Stimulated activated CD4-positive, alpha-beta T cell treated with anti-CD3 and anti-CD28 coated beads, Interleukin-2, amount 100 ng/mL, for 24 hours (primary cell): Measurements from ENCODE around the gene ELAPOR1.

Experiments
- DNase-seq, 2 donors: peaks; one replicate each; pipeline ENCODE4 v3.0.0-alpha.2; 2020

Gene ELAPOR1

DNA sequence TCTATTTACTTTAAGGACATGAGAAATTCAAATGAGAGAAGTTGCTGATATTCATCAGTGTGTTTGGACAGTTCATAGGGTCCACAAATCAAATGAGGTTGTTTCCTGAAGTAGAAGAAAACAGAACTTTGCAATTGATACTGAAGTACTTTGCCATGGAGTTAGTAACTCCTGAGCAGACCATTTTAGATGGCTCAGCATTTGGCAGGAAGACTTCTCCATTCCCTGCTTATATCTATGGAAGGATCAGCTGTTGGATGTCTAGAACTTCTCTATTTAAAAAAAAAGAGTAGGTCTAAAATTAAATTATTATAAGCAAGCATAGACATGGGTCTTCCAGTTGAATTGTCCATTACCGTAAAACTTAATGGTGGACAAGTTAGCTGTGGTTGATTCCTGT, 18.3 kb upstream of the ELAPOR1 start:
- DNase-seq: no peak

DNA sequence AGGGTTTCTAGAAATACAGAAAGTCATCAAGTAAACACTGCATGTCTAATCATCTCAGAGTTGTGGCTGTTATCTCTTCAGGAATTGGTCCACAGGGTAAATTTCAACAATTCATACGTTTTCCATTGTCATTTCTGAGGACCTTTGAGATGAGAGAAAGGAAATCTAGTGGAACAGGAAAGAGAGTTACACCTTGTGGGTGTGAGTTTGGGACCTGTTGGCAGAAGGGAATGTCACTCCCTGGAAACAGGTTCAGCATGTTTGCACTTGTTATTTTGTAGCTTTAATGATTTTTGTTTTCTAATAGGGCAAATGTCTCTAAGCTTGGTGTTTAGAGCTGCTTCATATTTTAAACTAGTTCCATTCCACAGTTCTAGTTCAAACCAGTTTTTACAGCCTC, 17.8 kb upstream of the ELAPOR1 start:
- no peak for DNase-seq

DNA sequence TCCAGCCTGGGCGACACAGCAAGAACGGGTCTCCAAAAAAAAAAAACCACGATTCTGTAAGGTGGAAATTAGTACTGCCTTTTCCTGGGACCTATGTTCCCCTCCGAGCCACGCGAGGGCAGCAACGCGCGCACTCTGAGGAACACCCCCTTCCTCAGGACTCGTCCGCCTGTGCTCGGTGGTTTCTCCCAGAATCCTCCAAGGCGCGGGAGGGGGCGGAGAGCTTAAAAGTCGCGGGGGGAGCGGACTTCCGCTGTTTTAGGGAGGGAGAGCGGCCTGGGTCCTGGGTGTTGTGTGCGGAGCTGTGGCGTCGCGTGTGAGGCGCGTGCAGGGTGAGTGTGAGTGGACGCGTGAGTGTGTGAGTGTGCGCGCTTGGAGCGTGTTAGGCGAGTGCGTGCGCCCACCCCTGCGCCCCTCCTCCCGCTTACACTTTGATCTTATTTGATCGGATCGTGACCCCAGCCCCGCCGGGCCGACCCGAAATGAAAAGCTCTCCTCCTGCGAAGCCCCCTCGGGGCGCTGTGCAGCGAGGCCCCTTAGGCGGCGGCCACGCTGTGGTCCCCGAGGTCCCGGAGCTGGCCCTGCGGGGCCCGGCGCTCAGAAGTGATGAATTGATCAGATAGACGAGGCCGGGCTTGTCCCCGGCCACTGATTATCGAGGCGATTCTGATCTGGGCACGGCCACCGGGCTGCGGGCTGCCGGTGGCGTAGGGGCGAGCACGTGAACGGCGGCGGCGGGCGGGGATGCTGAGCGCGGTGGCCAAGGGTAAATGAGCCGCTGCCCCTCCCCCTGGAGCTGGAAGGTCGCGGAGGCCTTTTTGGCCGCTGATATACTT, 13.8 kb upstream of the ELAPOR1 start:
- DNase-seq: peak; percentile 96 to 98

DNA sequence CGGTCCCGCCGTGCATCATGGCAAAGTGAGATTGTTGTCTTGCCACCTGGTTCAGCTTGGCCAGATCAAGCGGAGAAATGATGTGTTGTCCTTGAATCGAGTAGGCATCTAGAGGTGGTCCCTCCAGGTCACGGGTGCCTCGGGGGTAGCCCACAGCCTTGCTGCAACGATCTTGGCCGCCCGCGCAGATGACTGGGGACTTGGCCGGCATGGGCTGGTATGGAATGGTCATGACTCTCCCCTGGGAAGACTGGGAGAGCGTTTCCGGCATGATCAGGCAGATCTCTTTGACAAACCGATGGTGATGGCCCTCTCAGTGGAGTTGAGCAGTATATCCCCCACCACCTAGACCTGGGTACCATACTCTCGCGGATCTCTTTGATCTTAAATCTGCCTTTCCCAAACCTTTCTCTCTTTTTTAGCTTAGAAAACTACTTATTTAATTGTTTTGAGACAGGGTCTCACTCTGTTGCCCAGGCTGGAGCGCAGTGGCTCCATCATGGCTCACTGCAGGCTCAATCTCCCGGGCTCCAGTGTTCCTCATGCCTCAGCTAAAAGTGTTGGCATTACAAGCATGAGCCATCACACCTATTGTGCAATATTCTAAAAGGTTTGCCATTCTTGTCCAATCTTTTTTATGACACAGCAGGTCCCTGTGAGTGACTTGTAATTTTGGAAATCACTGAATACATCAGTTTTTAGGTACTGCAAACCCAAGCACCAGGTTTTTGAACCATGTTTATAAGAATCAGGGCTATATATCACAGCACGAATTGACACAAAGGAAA, 9.4 kb upstream of the ELAPOR1 start:
- DNase-seq: no peak

DNA sequence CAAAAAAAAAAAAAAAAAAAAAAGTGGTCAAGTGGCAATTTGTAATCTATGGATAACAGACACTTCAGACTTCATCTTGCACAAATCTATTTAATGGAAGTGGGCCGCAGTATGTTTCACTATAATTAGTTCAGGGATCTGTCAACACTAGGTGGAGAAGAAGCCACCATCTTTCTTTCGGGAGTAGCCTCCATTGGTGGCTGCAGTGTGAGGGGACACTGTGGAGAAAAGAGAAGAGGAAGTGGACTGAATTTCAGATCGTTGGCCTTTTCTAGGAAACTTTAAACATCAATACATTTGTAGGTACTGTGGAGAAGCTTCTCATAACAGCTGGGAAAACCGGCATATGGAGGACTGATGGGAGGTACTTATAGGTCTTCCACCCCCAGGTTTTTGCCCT, 8.0 kb upstream of the ELAPOR1 start:
- no peak for DNase-seq

DNA sequence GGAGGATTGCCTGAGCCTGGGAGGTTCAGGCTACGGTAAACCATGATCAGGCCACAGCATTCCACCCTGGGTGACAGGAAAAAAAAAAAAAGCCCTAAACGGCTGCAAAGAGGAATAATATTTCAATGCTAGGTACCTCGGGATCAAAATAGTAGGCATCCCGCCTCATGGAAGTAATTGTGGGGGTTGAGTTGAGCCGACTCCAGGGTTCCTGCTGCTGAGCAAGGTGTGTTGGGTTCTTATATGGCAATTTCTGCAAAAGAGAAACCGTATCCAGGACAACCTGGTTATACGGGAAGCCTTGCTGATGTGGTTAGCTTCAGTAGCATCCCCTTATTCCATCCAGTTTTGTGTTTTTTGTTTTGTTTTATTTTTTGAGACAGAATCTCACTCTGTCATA, 6.1 kb upstream of the ELAPOR1 start:
- no peak for DNase-seq

DNA sequence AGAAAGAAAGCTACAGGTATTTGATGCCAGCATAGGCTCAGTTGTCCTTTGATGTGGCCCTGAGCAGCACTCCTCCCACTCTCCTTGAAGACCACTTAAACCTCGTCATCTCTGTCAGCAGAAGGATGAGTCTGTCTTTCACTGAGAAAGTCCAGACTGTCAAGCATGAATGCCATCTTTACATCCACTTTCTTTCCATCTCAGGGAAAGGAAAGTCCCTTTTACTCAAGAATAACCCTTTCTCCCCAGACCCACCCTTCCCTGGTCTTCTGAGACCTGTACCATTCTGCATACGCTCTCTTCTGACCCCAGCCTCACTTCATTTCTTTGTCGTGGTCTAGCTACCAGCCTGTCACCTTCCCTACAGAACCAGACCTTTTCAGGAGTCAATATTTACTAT, 4.0 kb upstream of the ELAPOR1 start:
- DNase-seq: no peak

DNA sequence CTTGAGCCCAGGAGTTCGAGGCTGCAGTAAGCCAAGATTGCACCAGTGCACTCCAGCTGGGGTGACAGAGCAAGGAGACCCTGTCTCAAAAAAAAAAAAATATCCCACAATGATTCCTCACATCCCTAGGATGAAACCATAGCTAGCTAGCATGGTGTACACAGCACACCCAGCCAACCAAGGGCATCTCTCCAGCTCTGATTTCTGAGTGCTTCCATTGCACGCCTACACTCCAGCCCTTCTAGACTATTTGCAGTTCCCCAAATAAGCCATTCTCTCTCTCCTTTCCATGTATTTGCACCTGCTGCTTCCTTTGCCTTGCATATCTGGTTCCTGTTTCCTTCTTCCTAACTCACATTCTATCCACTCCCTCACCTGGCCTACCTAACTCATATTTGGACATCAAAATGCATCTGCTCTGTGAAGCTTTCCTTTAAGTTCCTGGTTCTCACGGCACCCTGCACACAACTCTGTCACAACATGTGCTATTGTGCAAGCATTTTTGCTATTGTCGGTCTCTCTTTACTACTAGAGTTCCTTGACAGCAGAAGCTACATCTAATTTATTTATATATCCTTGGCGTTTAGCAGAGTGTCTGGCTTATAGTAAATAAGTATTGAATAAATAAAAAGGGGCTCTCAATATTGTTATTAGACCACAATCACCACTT, 2.4 kb upstream of the ELAPOR1 start:
- DNase-seq: no peak

DNA sequence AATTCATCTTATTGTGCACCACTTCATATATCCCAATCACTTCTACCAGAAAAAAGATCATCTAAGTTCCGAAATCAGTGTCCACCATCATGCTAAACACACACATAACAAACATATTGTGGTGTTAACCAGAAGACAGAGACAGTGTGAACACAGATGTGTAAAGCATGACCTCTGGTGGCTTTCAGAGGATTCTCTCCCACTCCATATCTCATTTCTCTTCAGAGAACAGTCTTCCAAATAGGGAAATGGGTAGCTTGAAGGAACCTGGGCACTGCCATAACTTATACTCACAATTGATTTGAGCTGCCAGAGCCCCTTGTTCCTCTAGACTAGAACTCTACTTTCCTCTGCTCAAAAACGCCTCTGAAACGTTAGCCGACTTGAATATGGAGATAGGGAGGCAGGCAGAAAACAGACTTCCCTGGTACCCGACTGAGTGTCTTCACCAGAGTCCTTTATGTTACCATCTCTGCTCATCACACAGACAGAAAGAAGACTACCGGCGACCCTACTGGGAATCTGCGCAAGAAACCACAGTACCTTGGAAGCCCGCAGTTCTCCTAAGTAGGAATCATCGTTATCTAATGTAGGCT, 1.8 kb upstream of the ELAPOR1 start:
- no peak for DNase-seq

DNA sequence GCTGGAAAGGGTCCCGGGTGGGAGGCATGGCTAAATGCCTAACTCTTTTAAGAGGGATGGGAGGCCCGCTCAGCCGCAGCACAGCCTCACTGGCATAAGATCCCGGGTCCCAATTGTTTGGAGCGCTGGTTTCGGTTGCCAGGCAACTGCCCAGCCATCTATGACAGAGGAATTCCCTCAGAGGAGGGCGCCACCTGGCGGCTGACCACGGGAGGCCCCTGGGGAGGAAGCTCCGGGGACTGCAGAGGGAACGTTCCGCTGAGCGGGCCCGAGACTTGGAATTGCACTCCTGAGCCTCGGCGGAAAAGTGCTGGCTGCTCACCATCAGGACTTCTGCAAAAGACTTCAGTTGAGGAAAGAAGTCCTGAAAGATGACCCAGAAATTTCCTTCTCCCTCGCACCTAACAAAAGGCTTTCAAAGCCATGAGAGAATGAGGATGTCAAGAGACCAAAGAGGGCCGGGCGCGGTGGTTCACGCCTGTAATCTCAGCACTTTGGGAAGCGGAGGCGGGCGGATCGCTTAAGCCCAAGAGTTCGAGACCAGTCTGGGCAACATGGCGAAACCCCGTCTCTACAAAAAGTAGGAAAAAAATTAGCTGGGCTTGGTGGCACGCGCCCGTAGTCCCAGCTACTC, 1.1 kb upstream of the ELAPOR1 start:
- DNase-seq: peak; percentile 92 to 95

DNA sequence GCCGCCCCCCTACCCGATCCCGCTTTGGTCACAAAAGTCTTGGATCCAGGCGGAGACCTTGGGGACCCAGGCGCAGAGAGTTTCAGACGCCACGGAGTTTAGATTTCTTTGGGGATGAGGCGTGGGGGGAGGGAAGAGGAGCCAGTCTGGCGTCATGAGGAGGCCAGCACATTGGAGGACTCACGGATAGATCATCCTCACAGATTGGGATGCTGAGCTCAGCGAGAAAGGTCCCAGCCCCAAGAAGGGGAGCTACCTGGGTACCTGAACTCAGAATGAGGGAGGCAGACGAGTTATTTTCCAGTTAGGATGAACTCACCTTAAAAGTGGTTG, 393 bp downstream of the ELAPOR1 start:
- DNase-seq: no peak

DNA sequence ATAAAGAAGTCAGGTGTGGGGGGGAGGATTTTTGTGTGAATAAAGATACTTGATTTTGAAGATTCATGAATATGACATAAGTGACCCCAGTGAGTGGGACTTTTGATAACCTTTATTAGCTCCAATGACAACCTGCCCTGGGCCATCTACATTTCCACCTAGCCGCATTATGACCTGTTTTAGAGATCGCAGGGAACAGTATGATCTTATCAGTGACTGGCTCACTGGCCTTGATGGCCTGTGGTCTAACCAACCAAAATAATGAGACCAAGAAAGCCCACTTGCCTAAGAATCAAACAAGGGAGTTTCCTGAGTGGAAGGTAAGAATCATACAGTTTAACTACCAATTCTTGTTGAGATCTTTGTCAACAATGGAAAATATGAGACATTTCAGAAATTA, 1.8 kb downstream of the ELAPOR1 start:
- peak in 1 of 2 donors; percentile 29 for DNase-seq

DNA sequence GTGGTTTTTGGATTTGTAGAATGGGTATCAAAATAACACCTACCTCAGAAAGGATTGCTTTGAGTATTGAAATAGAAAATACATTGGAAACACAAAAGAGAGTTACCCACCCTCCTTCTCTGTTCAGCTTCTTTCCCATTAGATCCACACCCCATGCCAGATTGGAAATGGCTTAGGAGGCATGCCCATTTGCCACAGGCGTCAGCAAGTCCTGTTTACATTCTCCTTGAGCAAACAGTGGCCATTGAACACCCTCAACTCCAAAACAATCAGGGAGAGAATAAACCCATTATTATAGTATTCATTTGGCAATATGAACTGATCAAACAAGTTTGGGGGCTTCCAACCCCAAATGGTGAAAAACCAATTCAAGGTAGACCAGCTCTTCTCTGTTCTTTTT, 2.4 kb downstream of the ELAPOR1 start:
- no peak for DNase-seq

DNA sequence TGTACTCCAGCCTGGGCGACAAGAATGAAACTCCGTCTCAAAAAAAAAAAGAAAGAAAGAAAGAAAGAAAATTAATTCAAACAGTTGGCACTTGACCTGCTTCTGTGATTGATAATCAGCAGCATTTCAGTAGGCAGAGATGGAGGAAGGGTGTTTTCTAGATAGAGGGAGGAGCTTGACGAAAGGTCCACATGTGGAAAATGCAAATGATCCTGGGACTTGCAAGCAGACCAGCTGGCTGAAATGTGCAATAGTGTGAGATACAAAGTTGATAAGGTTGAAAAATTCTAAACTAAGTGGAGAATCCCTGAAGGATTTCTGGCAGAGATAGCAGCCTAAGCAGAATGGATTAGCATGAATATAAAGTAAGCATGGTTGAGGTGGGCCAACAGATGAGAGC, 4.2 kb downstream of the ELAPOR1 start:
- no peak for DNase-seq

DNA sequence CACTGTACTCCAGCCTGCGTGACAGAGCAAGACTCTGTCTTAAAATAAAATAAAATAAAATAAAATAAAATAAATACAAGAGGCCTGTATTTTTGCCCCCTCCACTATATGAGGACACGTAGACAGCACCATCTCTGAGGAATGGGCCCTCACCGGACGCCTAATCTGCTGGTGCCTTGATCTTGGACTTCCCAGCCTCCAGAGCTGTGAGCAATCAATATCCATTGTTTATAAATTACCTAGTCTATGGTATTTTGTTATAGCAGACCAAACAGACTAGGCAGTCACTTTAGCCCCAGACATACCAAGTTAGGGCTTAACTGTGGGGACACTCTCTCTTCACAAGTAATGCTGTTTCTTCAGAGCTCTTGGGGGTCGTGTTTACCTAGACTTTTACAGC, 6.4 kb downstream of the ELAPOR1 start:
- DNase-seq: no peak

DNA sequence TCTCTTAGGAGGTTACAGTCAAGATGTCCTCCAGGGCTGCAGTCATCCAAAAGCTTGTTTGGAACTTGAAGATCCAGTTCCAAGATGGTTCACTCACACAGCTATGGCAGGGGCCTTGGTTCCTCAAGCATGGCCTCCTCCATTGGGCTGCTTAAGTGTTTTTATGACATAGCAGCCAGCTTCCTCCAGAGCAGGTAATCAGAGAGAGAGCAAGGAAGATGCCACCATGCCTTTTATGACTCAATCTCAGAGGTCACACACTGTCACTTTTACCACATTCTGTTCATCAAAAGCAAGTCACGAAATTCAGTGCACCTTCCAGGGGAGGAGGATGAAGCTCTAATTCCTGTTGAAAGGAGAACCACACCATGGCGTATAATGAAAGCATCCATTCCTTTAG, 17.1 kb downstream of the ELAPOR1 start:
- no peak for DNase-seq

DNA sequence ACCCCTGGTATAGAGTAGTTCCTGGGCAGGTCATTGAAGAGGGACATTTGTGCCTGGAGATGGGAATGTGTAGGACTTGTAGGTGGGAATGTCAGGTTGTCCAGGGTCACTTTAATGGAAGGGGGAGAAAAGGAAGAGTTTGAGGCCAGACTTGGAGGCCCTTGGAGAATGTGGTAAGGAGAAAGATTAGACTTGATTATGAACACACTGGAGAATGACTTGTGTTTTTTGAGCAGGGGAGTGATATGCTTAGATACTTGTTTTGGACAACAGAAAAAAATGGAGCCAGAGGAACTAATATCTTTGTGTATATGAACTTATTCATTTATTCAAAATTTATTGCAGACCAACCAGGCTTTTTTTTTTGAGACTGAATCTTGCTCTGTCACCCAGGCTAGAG, 17.9 kb downstream of the ELAPOR1 start:
- DNase-seq: no peak

DNA sequence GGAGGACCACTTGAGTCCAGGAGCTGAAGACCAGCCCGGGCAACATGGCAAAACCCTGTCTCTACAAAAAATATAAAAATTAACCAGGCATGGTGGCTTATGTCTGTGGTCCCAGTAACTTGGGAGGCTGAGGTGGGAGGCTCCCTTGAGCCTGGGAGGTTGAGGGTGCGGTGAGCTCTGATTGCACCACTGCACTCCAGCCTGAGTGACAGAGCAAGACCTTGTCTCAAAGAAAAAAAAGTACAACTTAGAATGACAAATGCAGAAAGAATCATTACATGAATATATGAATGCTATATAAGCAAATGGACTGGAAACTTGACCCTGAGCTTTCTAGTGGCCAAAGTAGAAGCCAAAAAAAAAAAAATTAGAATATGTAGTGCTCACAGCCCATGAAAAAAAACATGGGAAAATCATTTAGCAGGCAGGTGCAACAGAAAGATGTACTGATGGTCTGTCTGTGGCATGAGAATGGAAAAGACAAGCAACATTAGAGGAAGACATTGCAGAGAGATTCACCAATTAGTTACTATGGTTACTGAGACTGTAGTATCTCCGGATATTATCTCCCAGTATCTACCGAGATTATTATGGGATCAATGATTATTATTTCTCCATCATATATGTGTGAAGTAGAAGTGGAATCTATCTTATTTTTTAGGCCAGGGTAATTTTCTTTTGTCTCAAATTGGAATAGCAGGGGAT, 19.2 kb downstream of the ELAPOR1 start:
- no peak for DNase-seq

DNA sequence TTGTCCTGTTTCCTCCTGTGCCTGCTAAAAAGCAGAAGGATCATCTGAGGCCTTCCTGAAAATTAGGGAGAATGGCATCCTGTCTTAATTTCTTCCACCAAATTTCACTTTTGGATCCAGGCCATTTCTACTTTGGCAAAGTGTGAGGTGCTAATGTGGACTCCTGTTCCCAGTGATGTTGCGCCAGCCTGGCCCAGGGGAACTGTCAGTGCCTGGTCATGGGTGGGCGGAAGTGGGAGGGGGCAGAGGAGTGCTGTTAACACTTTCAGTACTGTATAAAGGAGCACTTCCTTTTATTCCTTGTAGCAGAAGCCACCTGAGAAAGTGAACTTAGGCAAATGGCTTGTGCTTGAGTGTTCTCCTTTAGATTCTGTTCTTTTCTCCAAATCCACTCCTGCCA, 19.9 kb downstream of the ELAPOR1 start:
- DNase-seq: peak in 1 of 2 donors; percentile 20

DNA sequence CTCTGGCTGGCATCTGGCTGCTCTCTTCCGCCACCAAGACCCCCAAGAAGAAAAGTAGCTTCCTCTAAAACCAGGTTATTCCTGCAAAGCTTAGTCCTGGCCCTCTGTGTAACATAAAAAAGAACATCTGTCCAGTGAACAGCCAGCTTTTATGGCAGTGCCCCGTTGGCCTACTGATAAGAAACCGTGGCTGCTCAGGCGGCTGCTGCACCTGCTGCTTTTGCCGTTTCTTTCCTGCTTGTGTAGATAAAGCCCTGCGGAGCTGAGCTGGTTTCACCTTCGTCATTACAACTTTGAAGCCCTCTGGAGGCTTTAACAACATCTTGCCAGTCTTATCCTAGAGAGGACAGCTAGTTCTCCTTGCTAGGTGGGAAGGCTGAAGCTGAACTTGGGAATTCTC, 20.5 kb downstream of the ELAPOR1 start:
- DNase-seq: peak in 1 of 2 donors; percentile 2

DNA sequence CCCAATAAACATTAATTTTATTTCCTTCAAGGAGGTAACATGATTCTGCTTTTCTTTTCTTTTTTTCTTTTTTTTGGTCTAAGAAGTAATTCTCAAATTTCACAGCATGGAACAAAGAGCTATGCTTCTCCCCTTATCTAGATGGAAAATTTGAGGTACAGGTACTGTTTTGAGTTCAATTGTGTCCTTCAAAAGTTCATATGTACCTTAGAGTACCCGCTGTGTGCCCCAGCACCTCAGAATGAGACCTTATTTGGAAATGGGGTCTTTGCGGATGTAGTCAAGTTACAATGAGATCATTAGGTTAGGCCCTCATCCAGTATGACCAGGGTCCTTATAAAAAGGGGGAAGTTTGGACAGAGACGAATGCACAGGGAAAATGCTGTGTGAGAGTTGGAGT, 22.0 kb downstream of the ELAPOR1 start:
- no peak for DNase-seq

DNA sequence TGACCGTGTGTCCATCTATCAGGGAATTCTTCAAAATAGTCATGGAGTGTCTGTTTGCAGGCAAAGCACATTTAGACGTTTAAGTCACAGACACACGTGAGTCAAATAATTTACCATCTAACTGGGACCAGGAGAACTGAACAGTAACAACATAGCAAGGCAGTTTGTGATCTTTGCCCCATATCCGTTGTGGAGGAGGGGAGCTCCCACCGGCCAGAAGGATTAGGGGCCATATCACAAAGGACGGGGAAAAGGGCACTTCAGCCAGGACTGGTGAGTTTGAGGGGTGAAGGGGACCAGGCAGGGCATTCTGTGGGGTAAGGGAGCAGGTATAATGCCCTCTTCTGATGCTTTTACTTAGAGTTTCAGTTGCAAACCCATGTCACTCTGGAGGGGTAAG, 22.9 kb downstream of the ELAPOR1 start:
- DNase-seq: no peak
